Measurements from ENCODE around the gene HSD17B11.

- TF ChIP-seq CTCF (IDR thresholded peaks at IDR 0.05 in 4 of 5, conservative IDR thresholded peaks at IDR 0.05 in 1 of 5), result no peak
- TF ChIP-seq POLR2A (IDR thresholded peaks at IDR 0.05), result no peak
Measured at GRCh38 chr4:87327136-87327535, 63.9 kb downstream of the HSD17B11 start.

All from gastrocnemius medialis (tissue), 4 donors.